ENCODE measurements around the gene SCYL1. TPM values are rescaled to one million over a fixed set of nuclear protein-coding genes. Genes with fewer than 3 reads are reported as not detected.

Gene SCYL1
- 35.8 to 64.9 TPM (median 61.7 TPM) in 5 replicates for total RNA-seq (2022; extraction: Qiagen RNA extraction; ENCODE audit: low read depth)

GRCh38 chr11:65524741-65525545 lies at the start of gene SCYL1:
Gene SCYL1, plus strand, starts transcription at chr11:65525083. Its CDS starts 71 bp downstream, at chr11:65525154.

GRCh38 chr11:65498977-65499712 lies 25.7 kb upstream of the SCYL1 start, which contains the start of gene MALAT1:
Gene MALAT1, plus strand, starts transcription at chr11:65499045.

DNA sequence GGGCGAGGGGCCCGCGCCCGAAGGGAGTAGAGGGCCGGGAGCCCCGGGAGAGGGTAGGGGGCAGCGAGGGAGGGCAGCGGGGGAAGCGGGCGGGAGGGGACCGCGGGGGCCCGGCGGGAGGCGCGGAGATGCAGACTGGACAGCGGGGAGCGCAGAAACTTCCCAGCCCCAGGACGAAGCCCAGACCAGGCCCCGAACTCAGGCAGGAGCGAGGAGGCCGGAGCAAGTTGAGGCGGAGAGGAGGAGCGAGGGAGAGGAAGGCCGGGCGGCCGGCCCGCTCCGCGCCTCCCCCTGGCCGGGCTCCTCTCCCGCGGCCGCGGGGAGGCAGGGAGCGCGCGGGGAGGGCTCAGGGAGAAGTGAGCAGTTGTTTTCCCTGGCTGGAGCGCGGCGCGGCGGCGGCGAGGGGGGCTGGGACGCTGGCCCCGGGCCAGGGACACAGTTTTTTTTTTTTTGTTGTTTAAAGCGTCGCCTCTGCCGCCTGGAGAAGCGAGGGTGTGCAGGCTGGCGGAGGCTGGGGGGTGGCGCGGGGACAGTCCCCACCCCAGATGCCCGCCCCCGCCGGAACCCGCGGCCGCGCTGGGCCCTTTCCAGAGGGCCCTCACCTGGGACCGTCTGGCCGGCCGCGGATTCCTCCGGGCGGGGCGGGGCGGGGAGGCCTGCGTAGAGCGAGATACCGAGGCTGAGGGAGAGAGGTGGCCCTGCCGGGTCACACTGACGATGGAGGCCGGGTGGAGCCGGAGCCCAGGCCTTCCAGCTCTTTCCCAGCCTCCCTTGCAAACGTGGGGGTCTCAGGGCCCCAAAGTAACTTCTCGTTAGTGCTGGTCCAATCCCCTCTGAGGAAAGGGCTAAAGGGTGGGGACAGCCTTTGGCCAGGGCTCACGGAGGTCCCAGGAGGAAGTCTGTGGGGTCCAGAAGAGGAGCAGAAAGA lies 33.4 kb downstream of the SCYL1 start, which contains the start of gene LTBP3:
Gene LTBP3 (minus strand): TSS at position 358 of the 928 bp plus-strand sequence. CDS start 400 bp downstream, outside the sequence.

DNA sequence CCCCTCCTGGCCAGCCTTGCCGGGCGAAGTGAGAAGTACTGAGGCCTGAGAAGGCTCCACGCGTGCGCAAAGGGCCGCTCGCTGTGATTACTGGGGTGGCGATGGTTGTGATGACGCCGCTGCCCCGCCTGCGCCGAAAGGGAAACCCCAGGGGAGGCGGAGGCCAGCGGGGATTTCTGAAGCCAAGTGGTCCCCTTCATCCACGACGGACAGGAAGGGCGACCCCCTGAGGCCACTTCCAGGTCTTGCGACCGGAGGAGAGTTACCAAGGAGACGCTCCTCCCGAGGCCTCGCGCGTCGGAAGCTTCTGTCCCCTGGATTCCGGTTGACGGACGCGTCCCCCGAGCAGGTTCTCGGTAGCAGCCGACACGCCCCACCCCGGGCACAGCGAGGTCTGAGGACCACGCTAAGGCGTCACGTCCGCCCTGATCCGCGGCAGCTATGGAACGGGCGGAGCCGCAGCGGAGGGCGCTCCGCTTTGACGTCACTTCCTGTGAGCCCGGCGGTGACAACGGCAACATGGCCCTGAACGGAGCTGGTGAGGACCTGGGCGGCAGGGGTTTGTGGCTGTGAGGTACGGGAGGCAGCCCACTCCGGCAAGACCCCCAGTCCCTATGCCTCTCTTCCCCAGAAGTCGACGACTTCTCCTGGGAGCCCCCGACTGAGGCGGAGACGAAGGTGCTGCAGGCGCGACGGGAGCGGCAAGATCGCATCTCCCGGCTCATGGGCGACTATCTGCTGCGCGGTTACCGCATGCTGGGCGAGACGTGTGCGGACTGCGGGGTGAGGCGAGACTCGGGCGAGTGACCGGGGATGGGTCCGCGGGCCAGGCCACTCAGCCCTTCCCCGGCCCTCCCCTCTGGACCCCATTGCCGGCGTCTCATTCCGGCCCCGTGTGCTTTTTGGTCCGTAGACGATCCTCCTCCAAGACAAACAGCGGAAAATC lies 45.4 kb downstream of the SCYL1 start, which contains the start of gene ZNRD2:
Gene ZNRD2 (plus strand): TSS at position 505 of the 946 bp plus-strand sequence. CDS start 15 bp downstream, at position 520.

DNA sequence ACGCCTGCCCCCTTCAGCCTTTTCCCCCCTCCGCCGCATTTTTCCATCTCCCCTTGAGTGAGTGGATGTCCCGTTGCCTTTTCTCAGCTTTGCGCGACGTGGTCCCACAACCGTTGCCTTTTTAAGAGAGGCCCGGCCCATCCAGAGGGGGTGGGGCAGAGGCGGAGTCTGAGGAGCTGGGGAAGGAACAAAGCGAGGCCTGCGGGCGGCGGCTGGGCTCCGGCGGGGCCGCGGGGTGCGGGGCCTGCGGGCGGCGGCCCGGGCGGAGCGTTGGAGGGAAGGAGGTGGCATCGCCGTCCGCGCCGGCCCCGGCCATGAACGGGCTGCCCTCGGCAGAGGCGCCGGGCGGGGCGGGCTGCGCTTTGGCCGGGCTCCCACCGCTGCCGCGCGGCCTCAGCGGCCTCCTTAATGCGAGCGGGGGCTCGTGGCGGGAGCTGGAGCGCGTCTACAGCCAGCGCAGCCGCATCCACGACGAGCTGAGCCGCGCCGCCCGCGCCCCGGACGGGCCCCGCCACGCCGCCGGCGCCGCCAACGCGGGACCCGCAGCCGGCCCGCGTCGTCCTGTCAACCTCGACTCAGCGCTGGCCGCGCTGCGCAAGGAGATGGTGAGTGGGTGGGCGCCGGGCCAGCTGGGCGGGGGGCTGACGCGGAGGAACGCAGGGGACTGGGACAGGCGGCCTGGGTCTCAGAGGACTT lies 47.6 kb downstream of the SCYL1 start, which contains the start of gene FAM89B:
Gene FAM89B (plus strand): TSS at position 183 of the 696 bp plus-strand sequence. CDS start 132 bp downstream, at position 315.

GRCh38 chr11:65575568-65576231 lies 50.8 kb downstream of the SCYL1 start, which contains the start of gene EHBP1L1:
Gene EHBP1L1, plus strand, starts transcription at chr11:65576053. Its CDS starts 250 bp downstream, at chr11:65576303.

Other genes with a start within 250 kb of the SCYL1 start
- 13.7 to 22.4 TPM (median 14.9 TPM) in 5 replicates for gene CDC42EP2, start 210.2 kb upstream of the SCYL1 start, total RNA-seq (2022; extraction: Qiagen RNA extraction; ENCODE audit: low read depth)
- gene DPF2, start 191.2 kb upstream of the SCYL1 start, total RNA-seq (2022; extraction: Qiagen RNA extraction; ENCODE audit: low read depth) = 39.2 to 48.6 TPM (median 42.1 TPM) in 5 replicates
- gene TIGD3, start 170.3 kb upstream of the SCYL1 start, total RNA-seq (2022; extraction: Qiagen RNA extraction; ENCODE audit: low read depth) = 0.39 to 1.2 TPM (median 1.1 TPM) in 5 replicates
- gene SLC25A45, start 142.4 kb upstream of the SCYL1 start, total RNA-seq (2022; extraction: Qiagen RNA extraction; ENCODE audit: low read depth) = 10.4 to 16.8 TPM (median 13.0 TPM) in 5 replicates
- 29.3 to 69.2 TPM (median 58.5 TPM) in 5 replicates for gene FRMD8, start 138.4 kb upstream of the SCYL1 start, total RNA-seq (2022; extraction: Qiagen RNA extraction; ENCODE audit: low read depth)
- 137 to 311 TPM (median 219 TPM) in 5 replicates for gene NEAT1, start 102.3 kb upstream of the SCYL1 start, total RNA-seq (2022; extraction: Qiagen RNA extraction; ENCODE audit: low read depth)
- gene MALAT1, start 26.0 kb upstream of the SCYL1 start, total RNA-seq (2022; extraction: Qiagen RNA extraction; ENCODE audit: low read depth) = 34.8 to 90.0 TPM (median 83.9 TPM) in 5 replicates
- gene LTBP3, start 33.3 kb downstream of the SCYL1 start, total RNA-seq (2022; extraction: Qiagen RNA extraction; ENCODE audit: low read depth) = 67.5 to 157 TPM (median 130 TPM) in 5 replicates
- gene ZNRD2, start 45.4 kb downstream of the SCYL1 start, total RNA-seq (2022; extraction: Qiagen RNA extraction; ENCODE audit: low read depth) = 60.7 to 80.8 TPM (median 71.8 TPM) in 5 replicates
- 20.9 to 62.5 TPM (median 57.0 TPM) in 5 replicates for gene FAM89B, start 47.5 kb downstream of the SCYL1 start, total RNA-seq (2022; extraction: Qiagen RNA extraction; ENCODE audit: low read depth)
- 25.8 to 50.8 TPM (median 45.7 TPM) in 5 replicates for gene EHBP1L1, start 51.0 kb downstream of the SCYL1 start, total RNA-seq (2022; extraction: Qiagen RNA extraction; ENCODE audit: low read depth)
- gene KCNK7, start 70.7 kb downstream of the SCYL1 start, total RNA-seq (2022; extraction: Qiagen RNA extraction; ENCODE audit: low read depth) = 0.22 to 2.3 TPM (median 0.94 TPM) in 4 of 5 replicates, not detected in the other
- 25.9 to 57.4 TPM (median 50.9 TPM) in 5 replicates for gene MAP3K11, start 89.1 kb downstream of the SCYL1 start, total RNA-seq (2022; extraction: Qiagen RNA extraction; ENCODE audit: low read depth)
- gene PCNX3, start 90.7 kb downstream of the SCYL1 start, total RNA-seq (2022; extraction: Qiagen RNA extraction; ENCODE audit: low read depth) = 19.9 to 40.4 TPM (median 37.0 TPM) in 5 replicates
- 7.6 to 22.6 TPM (median 19.8 TPM) in 5 replicates for gene SIPA1, start 113.0 kb downstream of the SCYL1 start, total RNA-seq (2022; extraction: Qiagen RNA extraction; ENCODE audit: low read depth)
- gene RELA, start 137.8 kb downstream of the SCYL1 start, total RNA-seq (2022; extraction: Qiagen RNA extraction; ENCODE audit: low read depth) = 54.3 to 80.3 TPM (median 76.8 TPM) in 5 replicates
- gene KAT5, start 187.2 kb downstream of the SCYL1 start, total RNA-seq (2022; extraction: Qiagen RNA extraction; ENCODE audit: low read depth) = 35.6 to 53.4 TPM (median 50.5 TPM) in 5 replicates
- gene RNASEH2C, start 195.7 kb downstream of the SCYL1 start, total RNA-seq (2022; extraction: Qiagen RNA extraction; ENCODE audit: low read depth) = 23.0 to 58.3 TPM (median 43.6 TPM) in 5 replicates